ENCODE measurements around the gene INPP5D.
"Not testable (repeated sequence)": the region's sequence is repeated elsewhere in the genome, so short reads cannot be mapped to it uniquely, and the experiment has no call there.

INPP5D gene

GRCh38 chr2:233146194-233146593 is 86.1 kb downstream of the INPP5D start:
- no peak for TF ChIP-seq CTCF (IDR thresholded peaks at IDR 0.05; ENCODE audit: low read depth, low read length, missing control alignments)
- DNase-seq (ENCODE audit: low read depth) = no peak
- no peak overlapping the region for H3K4me3 ChIP-seq (ENCODE audit: low read depth, low read length)

GRCh38 chr2:233147136-233147828 is 87.1 kb downstream of the INPP5D start:
- no peak for TF ChIP-seq CTCF (IDR thresholded peaks at IDR 0.05; ENCODE audit: low read depth, low read length, missing control alignments)
- DNase-seq (ENCODE audit: low read depth) = no peak

GRCh38 chr2:233147829-233148167 is 87.7 kb downstream of the INPP5D start:
- no peak for TF ChIP-seq CTCF (IDR thresholded peaks at IDR 0.05; ENCODE audit: low read depth, low read length, missing control alignments)
- no peak for DNase-seq (ENCODE audit: low read depth)
- no peak overlapping the region for H3K4me3 ChIP-seq (ENCODE audit: low read depth, low read length)

More at GRCh38 chr2:233147136-233147828, 87.1 kb downstream of the INPP5D start:
- H3K4me3 ChIP-seq (ENCODE audit: low read depth, low read length) = no peak overlapping the region

GRCh38 chr2:233148354-233148753 is 88.2 kb downstream of the INPP5D start:
- no peak for DNase-seq (ENCODE audit: low read depth)
- H3K4me3 ChIP-seq (ENCODE audit: low read depth, low read length) = no peak overlapping the region
- no peak for TF ChIP-seq CTCF (IDR thresholded peaks at IDR 0.05; ENCODE audit: low read depth, low read length, missing control alignments)

GRCh38 chr2:233152541-233152940 is 92.4 kb downstream of the INPP5D start:
- TF ChIP-seq CTCF (IDR thresholded peaks at IDR 0.05; ENCODE audit: low read depth, low read length, missing control alignments) = no peak
- DNase-seq (ENCODE audit: low read depth) = no peak
- no peak overlapping the region for H3K4me3 ChIP-seq (ENCODE audit: low read depth, low read length)

- DNase-seq (ENCODE audit: low read depth) = no peak
- no peak for TF ChIP-seq CTCF (IDR thresholded peaks at IDR 0.05; ENCODE audit: low read depth, low read length, missing control alignments)
- no peak overlapping the region for H3K4me3 ChIP-seq (ENCODE audit: low read depth, low read length)
Measured at GRCh38 chr2:233153146-233153798, 93.1 kb downstream of the INPP5D start.

GRCh38 chr2:233156001-233156400 is 95.9 kb downstream of the INPP5D start:
- no peak overlapping the region for H3K4me3 ChIP-seq (ENCODE audit: low read depth, low read length)
- DNase-seq (ENCODE audit: low read depth) = no peak
- TF ChIP-seq CTCF (IDR thresholded peaks at IDR 0.05; ENCODE audit: low read depth, low read length, missing control alignments) = no peak

GRCh38 chr2:233156461-233156860 is 96.3 kb downstream of the INPP5D start:
- DNase-seq (ENCODE audit: low read depth); H3K4me3 ChIP-seq (ENCODE audit: low read depth, low read length): not testable (repeated sequence)

Measured in GM12864 (cell line).